HepG2 (cell line): ENCODE results near the gene CA4. TPM values are rescaled to one million over a fixed set of nuclear protein-coding genes. Genes with fewer than 3 reads are reported as not detected.

ENCODE experiments used
- HINFP ChIP-seq: sonication (generic); formaldehyde crosslinking; IDR thresholded peaks from 2 replicates; pipeline ENCODE4 v1.4.0; 2020; ENCODE audit warnings: low read depth, mild to moderate bottlenecking, missing genetic modification reagents
- ZBTB40 ChIP-seq, 2 experiments: fragments of 450-650 bp in 1 of 2; sonication (generic) in 1 of 2; formaldehyde crosslinking in 1 of 2; IDR thresholded peaks; 2 replicates each; pipeline versions ENCODE4 v1.6.1 to v1.8.0; 2016 to 2022; ENCODE audit warnings: antibody characterized with exemption in 1 of 2, mild to moderate bottlenecking in 1 of 2, missing genetic modification reagents in 1 of 2
- ZFP41 ChIP-seq: sonication (generic); formaldehyde crosslinking; IDR thresholded peaks from 2 replicates; pipeline ENCODE4 v1.4.0; 2020; ENCODE audit warnings: mild to moderate bottlenecking, missing genetic modification reagents, borderline replicate concordance
- ZNF441 ChIP-seq: sonication (generic); formaldehyde crosslinking; IDR thresholded peaks from 2 replicates; pipeline ENCODE4 v1.7.0; 2021; ENCODE audit warnings: missing genetic modification reagents, borderline replicate concordance
- polyA plus RNA-seq, 8 experiments: library from polyadenylated mRNA; depleted of rRNA in 3 of 8; stranded (reverse) in 7 of 8; unstranded in 1 of 8; fragments of >200 nt; fragmentation: Illumina TruSeq in 4 of 8; extraction: Trizol in 4 of 8; gene quantifications; 2 replicates each; pipeline versions ENCODE4 v1.2.1 to v1.2.3, GENCODE V29; 2011 to 2016; ENCODE audit warnings: low read depth in 4 of 8, missing spikeins in 1 of 8, mixed read lengths in 1 of 8; ENCODE audit not compliant: insufficient read depth in 1 of 8
- total RNA-seq, 5 experiments: library from RNA; depleted of rRNA; stranded (reverse); fragments of >200 nt; fragmentation: Illumina TruSeq; extraction: Trizol; gene quantifications; 2 replicates each; pipeline ENCODE4 v1.2.3, GENCODE V29; 2016; ENCODE audit warnings: low read depth in 1 of 5

The CA4 gene
- total and polyA plus RNA-seq, 2 of the 13 experiments (the other 11 are each of a cell fraction or from before 2014, with no cell fraction given): not detected

- no peak for TF ChIP-seq HINFP (CRISPR knock-in tag)
- no peak for TF ChIP-seq ZNF441 (CRISPR knock-in tag)
- no peak for TF ChIP-seq ZFP41
- no peak for TF ChIP-seq ZBTB40 (IDR thresholded peaks at IDR 0.05)
- TF ChIP-seq ZBTB40 (CRISPR knock-in tag; IDR thresholded peaks at IDR 0.05): no peak
Measured at GRCh38 chr17:60165223-60165622, 15.4 kb downstream of the CA4 start (continued).
